ENCODE data around the gene PTMS.

DNA sequence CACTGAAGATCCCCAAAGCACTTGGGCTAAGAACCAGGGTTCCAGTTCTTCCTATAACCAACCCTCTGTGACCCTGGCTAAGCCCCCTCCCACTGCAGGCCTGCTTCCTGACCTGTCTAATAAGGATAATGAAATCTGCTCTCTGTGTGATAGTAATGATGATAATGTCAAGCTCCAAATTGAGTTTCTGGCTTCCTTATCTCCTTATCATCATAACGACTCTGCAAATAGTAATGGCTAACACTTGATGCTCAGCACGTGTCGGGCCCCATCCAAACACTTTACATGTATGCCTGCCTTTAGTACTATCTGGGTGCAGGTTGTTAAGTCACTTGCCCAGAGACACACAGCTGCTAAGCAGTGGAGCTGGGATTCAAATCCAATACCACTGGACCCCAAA, 50.4 kb downstream of the PTMS start:
- no peak for TF ChIP-seq TEAD4 (CRISPR knock-in tag; IDR thresholded peaks at IDR 0.05)
- TF ChIP-seq, protein P1, sequence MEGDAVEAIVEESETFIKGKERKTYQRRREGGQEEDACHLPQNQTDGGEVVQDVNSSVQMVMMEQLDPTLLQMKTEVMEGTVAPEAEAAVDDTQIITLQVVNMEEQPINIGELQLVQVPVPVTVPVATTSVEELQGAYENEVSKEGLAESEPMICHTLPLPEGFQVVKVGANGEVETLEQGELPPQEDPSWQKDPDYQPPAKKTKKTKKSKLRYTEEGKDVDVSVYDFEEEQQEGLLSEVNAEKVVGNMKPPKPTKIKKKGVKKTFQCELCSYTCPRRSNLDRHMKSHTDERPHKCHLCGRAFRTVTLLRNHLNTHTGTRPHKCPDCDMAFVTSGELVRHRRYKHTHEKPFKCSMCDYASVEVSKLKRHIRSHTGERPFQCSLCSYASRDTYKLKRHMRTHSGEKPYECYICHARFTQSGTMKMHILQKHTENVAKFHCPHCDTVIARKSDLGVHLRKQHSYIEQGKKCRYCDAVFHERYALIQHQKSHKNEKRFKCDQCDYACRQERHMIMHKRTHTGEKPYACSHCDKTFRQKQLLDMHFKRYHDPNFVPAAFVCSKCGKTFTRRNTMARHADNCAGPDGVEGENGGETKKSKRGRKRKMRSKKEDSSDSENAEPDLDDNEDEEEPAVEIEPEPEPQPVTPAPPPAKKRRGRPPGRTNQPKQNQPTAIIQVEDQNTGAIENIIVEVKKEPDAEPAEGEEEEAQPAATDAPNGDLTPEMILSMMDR (IDR thresholded peaks at IDR 0.05), result no peak
- TF ChIP-seq JUN (CRISPR knock-in tag; IDR thresholded peaks at IDR 0.05), result no peak
- no peak for TF ChIP-seq RELA (CRISPR knock-in tag; IDR thresholded peaks at IDR 0.05; ENCODE audit: borderline replicate concordance)
- TF ChIP-seq, protein P2, sequence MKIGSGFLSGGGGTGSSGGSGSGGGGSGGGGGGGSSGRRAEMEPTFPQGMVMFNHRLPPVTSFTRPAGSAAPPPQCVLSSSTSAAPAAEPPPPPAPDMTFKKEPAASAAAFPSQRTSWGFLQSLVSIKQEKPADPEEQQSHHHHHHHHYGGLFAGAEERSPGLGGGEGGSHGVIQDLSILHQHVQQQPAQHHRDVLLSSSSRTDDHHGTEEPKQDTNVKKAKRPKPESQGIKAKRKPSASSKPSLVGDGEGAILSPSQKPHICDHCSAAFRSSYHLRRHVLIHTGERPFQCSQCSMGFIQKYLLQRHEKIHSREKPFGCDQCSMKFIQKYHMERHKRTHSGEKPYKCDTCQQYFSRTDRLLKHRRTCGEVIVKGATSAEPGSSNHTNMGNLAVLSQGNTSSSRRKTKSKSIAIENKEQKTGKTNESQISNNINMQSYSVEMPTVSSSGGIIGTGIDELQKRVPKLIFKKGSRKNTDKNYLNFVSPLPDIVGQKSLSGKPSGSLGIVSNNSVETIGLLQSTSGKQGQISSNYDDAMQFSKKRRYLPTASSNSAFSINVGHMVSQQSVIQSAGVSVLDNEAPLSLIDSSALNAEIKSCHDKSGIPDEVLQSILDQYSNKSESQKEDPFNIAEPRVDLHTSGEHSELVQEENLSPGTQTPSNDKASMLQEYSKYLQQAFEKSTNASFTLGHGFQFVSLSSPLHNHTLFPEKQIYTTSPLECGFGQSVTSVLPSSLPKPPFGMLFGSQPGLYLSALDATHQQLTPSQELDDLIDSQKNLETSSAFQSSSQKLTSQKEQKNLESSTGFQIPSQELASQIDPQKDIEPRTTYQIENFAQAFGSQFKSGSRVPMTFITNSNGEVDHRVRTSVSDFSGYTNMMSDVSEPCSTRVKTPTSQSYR (CRISPR knock-in tag; IDR thresholded peaks at IDR 0.05), result no peak
- no peak for TF ChIP-seq CBFB (CRISPR knock-in tag; IDR thresholded peaks at IDR 0.05; ENCODE audit: low read depth)

Data from WTC11 (cell line).